Astrocyte (in vitro differentiated cells and primary cell): ENCODE measurements around the gene SCNN1B. TPM values are rescaled to one million over a fixed set of nuclear protein-coding genes. Genes with fewer than 3 reads are reported as not detected.

Source experiments
- DNase-seq: peaks from one replicate; pipeline ENCODE4 v3.0.0-alpha.2; 2010; ENCODE audit warnings: low read depth
- FAIRE-seq: peaks from 2 replicates; lab custom pipeline; 2011; peaks lifted over from hg19 to GRCh38; lab: Jason Lieb, UNC
- H2AFZ ChIP-seq: 2 replicates; pipeline ENCODE4 v1.6.0; 2012; ENCODE audit warnings: low read depth, low read length, inconsistent platforms
- H3K27ac ChIP-seq: 2 replicates; pipeline ENCODE4 v1.5.1; 2011; ENCODE audit warnings: low read depth, low read length, inconsistent platforms
- H3K27me3 ChIP-seq: 2 replicates; pipeline ENCODE4 v1.6.0; 2011; ENCODE audit warnings: low read length, inconsistent platforms; ENCODE audit not compliant: insufficient read depth
- H3K36me3 ChIP-seq: 2 replicates; pipeline ENCODE4 v1.5.1; 2011; ENCODE audit warnings: low read length, inconsistent platforms; ENCODE audit not compliant: insufficient read depth
- H3K4me1 ChIP-seq: 2 replicates; pipeline ENCODE4 v1.5.1; 2011; ENCODE audit warnings: low read length, inconsistent platforms; ENCODE audit not compliant: insufficient read depth
- H3K4me2 ChIP-seq: 2 replicates; pipeline ENCODE4 v1.6.0; 2012; ENCODE audit warnings: low read length, inconsistent platforms
- H3K4me3 ChIP-seq: 2 replicates; pipeline ENCODE4 v1.5.1; 2011; ENCODE audit warnings: low read depth, mild to moderate bottlenecking, low read length, inconsistent platforms; ENCODE audit not compliant: insufficient read depth
- H3K79me2 ChIP-seq: 2 replicates; pipeline ENCODE4 v1.6.0; 2012; ENCODE audit warnings: mild to moderate bottlenecking, low read length, inconsistent platforms; ENCODE audit not compliant: insufficient read depth
- H3K9ac ChIP-seq: 2 replicates; pipeline ENCODE4 v1.6.0; 2012; ENCODE audit warnings: mild to moderate bottlenecking, low read length, inconsistent platforms
- H3K9me3 ChIP-seq: 2 replicates; pipeline ENCODE4 v1.5.1; 2012; ENCODE audit warnings: low read depth, mild to moderate bottlenecking, low read length, inconsistent platforms; ENCODE audit not compliant: insufficient read depth
- H4K20me1 ChIP-seq: 2 replicates; pipeline ENCODE4 v1.6.0; 2012; ENCODE audit warnings: low read length, inconsistent platforms; ENCODE audit not compliant: insufficient read depth
- H3K27ac Mint-ChIP-seq: one replicate; pipeline ENCODE4 v1.8.0; 2021; ENCODE audit warnings: mild to moderate bottlenecking, mixed read lengths; ENCODE audit not compliant: unreplicated experiment
- H3K27me3 Mint-ChIP-seq: one replicate; pipeline ENCODE4 v1.8.0; 2021; ENCODE audit warnings: low read depth, mixed read lengths; ENCODE audit not compliant: unreplicated experiment
- H3K36me3 Mint-ChIP-seq: one replicate; pipeline ENCODE4 v1.8.0; 2021; ENCODE audit warnings: low read depth, mixed read lengths; ENCODE audit not compliant: unreplicated experiment
- H3K4me1 Mint-ChIP-seq: one replicate; pipeline ENCODE4 v1.8.0; 2021; ENCODE audit warnings: low read depth, mixed read lengths; ENCODE audit not compliant: unreplicated experiment
- H3K4me3 Mint-ChIP-seq: one replicate; pipeline ENCODE4 v1.8.0; 2021; ENCODE audit warnings: mild to moderate bottlenecking, moderate library complexity, mixed read lengths; ENCODE audit not compliant: unreplicated experiment
- H3K9me3 Mint-ChIP-seq: one replicate; pipeline ENCODE4 v1.8.0; 2021; ENCODE audit warnings: mild to moderate bottlenecking, mixed read lengths; ENCODE audit not compliant: unreplicated experiment
- EZH2 ChIP-seq: IDR thresholded peaks from 2 replicates; pipeline ENCODE4 v1.6.1; 2012; ENCODE audit warnings: mild to moderate bottlenecking, low read length, inconsistent platforms; ENCODE audit not compliant: insufficient read depth
- total RNA-seq: library from RNA; stranded (reverse); gene quantifications from 2 replicates; pipeline ENCODE4 v1.2.1, GENCODE V29; 2021
- TF ChIP-seq, protein P1 (sequence below): IDR thresholded peaks from 2 replicates; pipeline ENCODE4 v1.5.1; 2011; ENCODE audit warnings: low read depth, mild to moderate bottlenecking, inconsistent platforms, low read length, moderate library complexity; ENCODE audit not compliant: insufficient read depth

Gene SCNN1B
- total RNA-seq, 1 donor from 2014 or later: not detected

- Histone ChIP-seq H4K20me1 (no peaks in the 10 kb centered on the region), H3K4me2 (no peak overlapping the region), H3K4me3 (no peak overlapping the region), H2AFZ (no peak overlapping the region), H3K27me3 (no peaks in the 10 kb centered on the region), H3K79me2 (no peaks in the 10 kb centered on the region), H3K4me1 (no peaks in the 10 kb centered on the region), H3K9ac (no peak overlapping the region), H3K36me3 (no peaks in the 10 kb centered on the region), H3K9me3 (no peaks in the 10 kb centered on the region), H3K27ac (no peak overlapping the region)
- TF ChIP-seq EZH2: no peak
- TF ChIP-seq, protein P1, sequence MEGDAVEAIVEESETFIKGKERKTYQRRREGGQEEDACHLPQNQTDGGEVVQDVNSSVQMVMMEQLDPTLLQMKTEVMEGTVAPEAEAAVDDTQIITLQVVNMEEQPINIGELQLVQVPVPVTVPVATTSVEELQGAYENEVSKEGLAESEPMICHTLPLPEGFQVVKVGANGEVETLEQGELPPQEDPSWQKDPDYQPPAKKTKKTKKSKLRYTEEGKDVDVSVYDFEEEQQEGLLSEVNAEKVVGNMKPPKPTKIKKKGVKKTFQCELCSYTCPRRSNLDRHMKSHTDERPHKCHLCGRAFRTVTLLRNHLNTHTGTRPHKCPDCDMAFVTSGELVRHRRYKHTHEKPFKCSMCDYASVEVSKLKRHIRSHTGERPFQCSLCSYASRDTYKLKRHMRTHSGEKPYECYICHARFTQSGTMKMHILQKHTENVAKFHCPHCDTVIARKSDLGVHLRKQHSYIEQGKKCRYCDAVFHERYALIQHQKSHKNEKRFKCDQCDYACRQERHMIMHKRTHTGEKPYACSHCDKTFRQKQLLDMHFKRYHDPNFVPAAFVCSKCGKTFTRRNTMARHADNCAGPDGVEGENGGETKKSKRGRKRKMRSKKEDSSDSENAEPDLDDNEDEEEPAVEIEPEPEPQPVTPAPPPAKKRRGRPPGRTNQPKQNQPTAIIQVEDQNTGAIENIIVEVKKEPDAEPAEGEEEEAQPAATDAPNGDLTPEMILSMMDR: no peak
- no peaks in the 10 kb centered on the region for H3K9me3 Mint-ChIP-seq
- H3K27me3 Mint-ChIP-seq: peaks cover 9% of the 10 kb centered on the region
- H3K4me1 Mint-ChIP-seq: no peaks in the 10 kb centered on the region
- DNase-seq: no peak
- no peak overlapping the region for H3K4me3 Mint-ChIP-seq
- H3K36me3 Mint-ChIP-seq: no peaks in the 10 kb centered on the region
- no peak overlapping the region for H3K27ac Mint-ChIP-seq
- no peak for FAIRE-seq
These were observed 28.1 kb downstream of the SCNN1B start for GRCh38 chr16:23330161-23330560.

GRCh38 chr16:23330583-23331249, 28.6 kb downstream of the SCNN1B start:
- FAIRE-seq: no peak
- no peaks in the 10 kb centered on the region for H4K20me1 ChIP-seq
- H2AFZ ChIP-seq: no peak overlapping the region
- H3K9me3 ChIP-seq: no peaks in the 10 kb centered on the region
- H3K79me2 ChIP-seq: no peaks in the 10 kb centered on the region
- H3K4me2 ChIP-seq: no peak overlapping the region
- H3K4me3 ChIP-seq: no peak overlapping the region
- Mint-ChIP-seq H3K4me3 (no peak overlapping the region), H3K9me3 (no peaks in the 10 kb centered on the region), H3K36me3 (no peaks in the 10 kb centered on the region), H3K27me3 (peaks cover 9% of the 10 kb centered on the region), H3K4me1 (no peaks in the 10 kb centered on the region), H3K27ac (no peak overlapping the region)
- H3K27ac ChIP-seq: no peak overlapping the region
- H3K9ac ChIP-seq: no peak overlapping the region
- TF ChIP-seq, protein P1: no peak
- no peak for TF ChIP-seq EZH2
- no peaks in the 10 kb centered on the region for H3K4me1 ChIP-seq
- H3K36me3 ChIP-seq: no peaks in the 10 kb centered on the region
- no peaks in the 10 kb centered on the region for H3K27me3 ChIP-seq
- DNase-seq: no peak

DNA sequence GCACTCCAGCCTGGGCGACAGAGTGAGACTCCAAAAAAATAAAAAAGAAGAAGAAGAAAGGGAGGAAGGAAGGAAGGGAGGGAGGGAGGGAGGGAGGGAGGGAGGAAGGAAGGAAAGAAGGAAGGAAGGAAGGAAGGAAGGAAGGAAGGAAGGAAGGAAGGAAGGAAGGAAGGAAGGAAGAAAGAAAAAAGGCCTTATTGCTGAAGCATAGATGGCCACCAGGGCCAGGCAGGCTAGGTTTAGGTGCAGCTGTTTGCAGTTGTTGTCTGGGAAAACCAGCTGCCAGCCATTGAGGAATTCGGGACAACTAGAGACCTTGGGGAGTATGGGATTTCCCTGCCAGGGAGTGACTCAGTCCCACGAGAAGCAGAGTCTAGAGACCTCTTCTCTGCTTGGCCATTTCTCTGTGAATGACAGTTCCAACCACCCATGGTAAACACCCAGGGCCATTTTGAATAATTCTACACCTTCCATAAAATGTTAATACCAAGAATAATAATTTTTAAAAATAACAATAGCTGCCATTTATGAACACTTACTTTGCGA, 31.0 kb downstream of the SCNN1B start:
- no peak for FAIRE-seq
- no peak for TF ChIP-seq EZH2
- TF ChIP-seq, protein P1: no peak
- Histone ChIP-seq H3K79me2 (no peaks in the 10 kb centered on the region), H3K4me1 (no peaks in the 10 kb centered on the region), H3K9ac (no peak overlapping the region), H3K27ac (no peak overlapping the region), H3K4me2 (no peak overlapping the region), H2AFZ (no peak overlapping the region), H4K20me1 (no peaks in the 10 kb centered on the region), H3K27me3 (no peaks in the 10 kb centered on the region), H3K36me3 (no peaks in the 10 kb centered on the region), H3K9me3 (no peaks in the 10 kb centered on the region), H3K4me3 (no peak overlapping the region)
- DNase-seq: no peak
- Mint-ChIP-seq H3K9me3 (no peaks in the 10 kb centered on the region), H3K27ac (no peak overlapping the region), H3K36me3 (no peaks in the 10 kb centered on the region), H3K4me3 (no peak overlapping the region), H3K4me1 (no peaks in the 10 kb centered on the region), H3K27me3 (peaks cover 9% of the 10 kb centered on the region)
